Stimulated activated CD4-positive, alpha-beta T cell treated with anti-CD3 and anti-CD28 coated beads, TNF-alpha, amount 100 ng/mL, for 48 hours (primary cell): Measurements from ENCODE around the gene SLC35F3.
A peak's percentile ranks its signal among the peaks of the same experiment; 100 is the strongest.

ENCODE experiments used
- DNase-seq, 3 donors: peaks; one replicate each; pipeline ENCODE4 v3.0.0-alpha.2; 2020; ENCODE audit warnings: low read depth in 3 of 3

The SLC35F3 gene

GRCh38 chr1:234316937-234317336, 412.5 kb downstream of the SLC35F3 start:
- DNase-seq = no peak

- DNase-seq = no peak
Observed at GRCh38 chr1:234320069-234320468, 415.6 kb downstream of the SLC35F3 start.

GRCh38 chr1:234320549-234320948, 416.1 kb downstream of the SLC35F3 start:
- no peak for DNase-seq

- no peak for DNase-seq
Observed at GRCh38 chr1:234321231-234321630, 416.8 kb downstream of the SLC35F3 start.

GRCh38 chr1:234322097-234322496, 417.6 kb downstream of the SLC35F3 start:
- no peak for DNase-seq

GRCh38 chr1:234322979-234323378, 418.5 kb downstream of the SLC35F3 start:
- DNase-seq = peak in 2 of 3 donors; percentile 38 to 70

GRCh38 chr1:234324821-234325220, 420.3 kb downstream of the SLC35F3 start:
- DNase-seq = no peak

GRCh38 chr1:234325878-234326496, 421.5 kb downstream of the SLC35F3 start:
- no peak for DNase-seq

- peak; percentile 44 to 60 (median 56) for DNase-seq
Observed at GRCh38 chr1:234326497-234327366, 422.3 kb downstream of the SLC35F3 start.

GRCh38 chr1:234327577-234328164, 423.2 kb downstream of the SLC35F3 start:
- DNase-seq = no peak

GRCh38 chr1:234330843-234331215, 426.4 kb downstream of the SLC35F3 start:
- no peak for DNase-seq

- no peak for DNase-seq
Observed at GRCh38 chr1:234331507-234331906, 427.0 kb downstream of the SLC35F3 start.

GRCh38 chr1:234336359-234336758, 431.9 kb downstream of the SLC35F3 start:
- no peak for DNase-seq

GRCh38 chr1:234337233-234337632, 432.8 kb downstream of the SLC35F3 start:
- no peak for DNase-seq

GRCh38 chr1:234340528-234340927, 436.1 kb downstream of the SLC35F3 start:
- DNase-seq = no peak

GRCh38 chr1:234342774-234343173, 438.3 kb downstream of the SLC35F3 start:
- no peak for DNase-seq

GRCh38 chr1:234345237-234345636, 440.8 kb downstream of the SLC35F3 start:
- DNase-seq = no peak

- no peak for DNase-seq
Observed at GRCh38 chr1:234348964-234349363, 444.5 kb downstream of the SLC35F3 start.

GRCh38 chr1:234355782-234356510, 451.5 kb downstream of the SLC35F3 start:
- no peak for DNase-seq

GRCh38 chr1:234356615-234357269, 452.3 kb downstream of the SLC35F3 start:
- DNase-seq = peak in 1 of 3 donors; percentile 19

GRCh38 chr1:234357831-234358230, 453.4 kb downstream of the SLC35F3 start:
- DNase-seq = no peak
